ENCODE measurements around the gene VSTM4. TPM values are rescaled to one million over a fixed set of nuclear protein-coding genes. Genes with fewer than 3 reads are reported as not detected.

Gene VSTM4
- polyA plus RNA-seq, 1 donor (not counting 4 experiments of a cell fraction or from before 2014, with no cell fraction given): not detected

DNA sequence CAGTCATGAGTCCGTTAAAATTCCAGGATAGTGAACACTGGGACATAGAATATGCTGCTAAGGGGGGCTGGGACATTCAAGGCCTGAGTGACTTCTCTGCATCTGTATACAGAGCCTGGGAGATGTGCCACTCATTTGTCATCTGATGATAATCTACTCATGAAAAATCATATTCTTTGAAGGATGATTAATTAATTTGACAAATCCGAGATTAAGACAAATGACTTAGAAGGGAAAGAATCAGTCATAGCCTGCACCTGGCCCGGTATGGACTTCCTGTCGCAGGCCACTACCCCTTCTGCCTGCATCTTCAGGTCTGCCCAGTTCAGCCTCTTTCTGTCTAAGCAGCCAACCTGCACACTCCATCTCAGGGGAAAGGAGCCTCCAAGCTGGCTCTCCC, 37.3 kb upstream of the VSTM4 start:
- H2AFZ ChIP-seq (ENCODE audit: control insufficient read depth, low read length): no peak overlapping the region
- no peak overlapping the region for H3K4me3 ChIP-seq (ENCODE audit: control insufficient read depth in 2 of 3, extremely low read depth in 1 of 3, insufficient read depth in 2 of 3, low read depth in 1 of 3, low read length in 3 of 3)
- H3K9me3 ChIP-seq (ENCODE audit: control insufficient read depth, low read depth, low read length): no peaks in the 10 kb centered on the region
- H4K20me1 ChIP-seq (ENCODE audit: control insufficient read depth, extremely low read depth, insufficient read depth, low read length): no peaks in the 10 kb centered on the region
- FAIRE-seq: no peak
- no peaks in the 10 kb centered on the region for H3K9me1 ChIP-seq (ENCODE audit: control insufficient read depth, extremely low read depth, insufficient read depth, low read length)
- H3K4me2 ChIP-seq (ENCODE audit: control insufficient read depth, extremely low read depth, insufficient read depth, low read depth, low read length): no peak overlapping the region
- TF ChIP-seq, protein P1, sequence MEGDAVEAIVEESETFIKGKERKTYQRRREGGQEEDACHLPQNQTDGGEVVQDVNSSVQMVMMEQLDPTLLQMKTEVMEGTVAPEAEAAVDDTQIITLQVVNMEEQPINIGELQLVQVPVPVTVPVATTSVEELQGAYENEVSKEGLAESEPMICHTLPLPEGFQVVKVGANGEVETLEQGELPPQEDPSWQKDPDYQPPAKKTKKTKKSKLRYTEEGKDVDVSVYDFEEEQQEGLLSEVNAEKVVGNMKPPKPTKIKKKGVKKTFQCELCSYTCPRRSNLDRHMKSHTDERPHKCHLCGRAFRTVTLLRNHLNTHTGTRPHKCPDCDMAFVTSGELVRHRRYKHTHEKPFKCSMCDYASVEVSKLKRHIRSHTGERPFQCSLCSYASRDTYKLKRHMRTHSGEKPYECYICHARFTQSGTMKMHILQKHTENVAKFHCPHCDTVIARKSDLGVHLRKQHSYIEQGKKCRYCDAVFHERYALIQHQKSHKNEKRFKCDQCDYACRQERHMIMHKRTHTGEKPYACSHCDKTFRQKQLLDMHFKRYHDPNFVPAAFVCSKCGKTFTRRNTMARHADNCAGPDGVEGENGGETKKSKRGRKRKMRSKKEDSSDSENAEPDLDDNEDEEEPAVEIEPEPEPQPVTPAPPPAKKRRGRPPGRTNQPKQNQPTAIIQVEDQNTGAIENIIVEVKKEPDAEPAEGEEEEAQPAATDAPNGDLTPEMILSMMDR (optimal IDR thresholded peaks at IDR 0.05 in 1 of 3, IDR thresholded peaks at IDR 0.05 in 1 of 3, conservative IDR thresholded peaks at IDR 0.05 in 1 of 3; ENCODE audit: extremely low read depth in 1 of 3, insufficient read depth in 2 of 3, low read length in 3 of 3): no peak
- TF ChIP-seq EZH2 (IDR thresholded peaks at IDR 0.05; ENCODE audit: low read length): no peak
- H3K36me3 ChIP-seq (ENCODE audit: control insufficient read depth in 2 of 2, extremely low read depth in 1 of 2, insufficient read depth in 2 of 2, low read length in 2 of 2): no peaks in the 10 kb centered on the region
- dilution Hi-C loops (cut with MboI; ENCODE audit: extremely low pct_ligation_motif_present, low sequenced_read_pairs): no loop called here
- H3K9ac ChIP-seq (ENCODE audit: control insufficient read depth, extremely low read depth, insufficient read depth, low read length): no peak overlapping the region
- no peaks in the 10 kb centered on the region for H3K4me1 ChIP-seq (ENCODE audit: control insufficient read depth, extremely low read depth, insufficient read depth, low read length)
- H3K27me3 ChIP-seq (ENCODE audit: control insufficient read depth, extremely low read depth, insufficient read depth, low read length): peaks cover 8% of the 10 kb centered on the region
- H3K79me2 ChIP-seq (ENCODE audit: control insufficient read depth, insufficient read depth, low read length): no peaks in the 10 kb centered on the region
- no peak overlapping the region for H3K27ac ChIP-seq (ENCODE audit: control insufficient read depth, insufficient read depth, low read length)
- no peak for DNase-seq (ENCODE audit: low read depth, low spot score)

DNA sequence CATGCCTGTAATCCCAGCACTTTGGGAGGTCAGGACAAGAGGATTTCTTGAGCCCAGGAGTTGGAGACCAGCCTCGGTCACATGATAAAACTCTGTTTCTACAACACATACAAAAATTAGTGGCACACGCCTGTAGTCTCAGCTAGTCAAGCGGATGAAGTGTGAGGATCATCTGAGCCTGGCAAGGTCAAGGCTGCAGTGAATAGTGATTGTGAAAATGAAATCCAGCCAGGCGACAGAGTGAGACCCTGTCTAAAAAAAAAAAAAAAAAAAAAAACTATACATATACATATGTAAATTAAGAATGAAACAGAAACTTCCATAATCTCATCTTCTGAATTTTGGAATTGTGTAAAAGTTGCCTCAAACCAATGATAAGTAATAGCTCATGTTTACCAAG, 36.7 kb upstream of the VSTM4 start:
- Histone ChIP-seq H3K27me3 (ENCODE audit: control insufficient read depth, extremely low read depth, insufficient read depth, low read length) (peaks cover 8% of the 10 kb centered on the region), H4K20me1 (ENCODE audit: control insufficient read depth, extremely low read depth, insufficient read depth, low read length) (no peaks in the 10 kb centered on the region), H3K36me3 (ENCODE audit: control insufficient read depth in 2 of 2, extremely low read depth in 1 of 2, insufficient read depth in 2 of 2, low read length in 2 of 2) (no peaks in the 10 kb centered on the region), H3K4me2 (ENCODE audit: control insufficient read depth, extremely low read depth, insufficient read depth, low read depth, low read length) (no peak overlapping the region), H3K27ac (ENCODE audit: control insufficient read depth, insufficient read depth, low read length) (no peak overlapping the region), H3K4me3 (ENCODE audit: control insufficient read depth in 2 of 3, extremely low read depth in 1 of 3, insufficient read depth in 2 of 3, low read depth in 1 of 3, low read length in 3 of 3) (no peak overlapping the region), H3K9ac (ENCODE audit: control insufficient read depth, extremely low read depth, insufficient read depth, low read length) (no peak overlapping the region), H2AFZ (ENCODE audit: control insufficient read depth, low read length) (no peak overlapping the region), H3K9me1 (ENCODE audit: control insufficient read depth, extremely low read depth, insufficient read depth, low read length) (no peaks in the 10 kb centered on the region), H3K9me3 (ENCODE audit: control insufficient read depth, low read depth, low read length) (no peaks in the 10 kb centered on the region), H3K4me1 (ENCODE audit: control insufficient read depth, extremely low read depth, insufficient read depth, low read length) (no peaks in the 10 kb centered on the region), H3K79me2 (ENCODE audit: control insufficient read depth, insufficient read depth, low read length) (no peaks in the 10 kb centered on the region)
- FAIRE-seq (no peak), DNase-seq (ENCODE audit: low read depth, low spot score) (no peak)
- TF ChIP-seq EZH2 (IDR thresholded peaks at IDR 0.05; ENCODE audit: low read length): no peak
- TF ChIP-seq, protein P1 (optimal IDR thresholded peaks at IDR 0.05 in 1 of 3, IDR thresholded peaks at IDR 0.05 in 1 of 3, conservative IDR thresholded peaks at IDR 0.05 in 1 of 3; ENCODE audit: extremely low read depth in 1 of 3, insufficient read depth in 2 of 3, low read length in 3 of 3): no peak
- dilution Hi-C loops (cut with MboI; ENCODE audit: extremely low pct_ligation_motif_present, low sequenced_read_pairs): no loop called here
